ENCODE measurements around the gene CSPG4.
"Not testable (repeated sequence)": the region's sequence is repeated elsewhere in the genome, so short reads cannot be mapped to it uniquely, and the experiment has no call there.

CSPG4 gene

DNA sequence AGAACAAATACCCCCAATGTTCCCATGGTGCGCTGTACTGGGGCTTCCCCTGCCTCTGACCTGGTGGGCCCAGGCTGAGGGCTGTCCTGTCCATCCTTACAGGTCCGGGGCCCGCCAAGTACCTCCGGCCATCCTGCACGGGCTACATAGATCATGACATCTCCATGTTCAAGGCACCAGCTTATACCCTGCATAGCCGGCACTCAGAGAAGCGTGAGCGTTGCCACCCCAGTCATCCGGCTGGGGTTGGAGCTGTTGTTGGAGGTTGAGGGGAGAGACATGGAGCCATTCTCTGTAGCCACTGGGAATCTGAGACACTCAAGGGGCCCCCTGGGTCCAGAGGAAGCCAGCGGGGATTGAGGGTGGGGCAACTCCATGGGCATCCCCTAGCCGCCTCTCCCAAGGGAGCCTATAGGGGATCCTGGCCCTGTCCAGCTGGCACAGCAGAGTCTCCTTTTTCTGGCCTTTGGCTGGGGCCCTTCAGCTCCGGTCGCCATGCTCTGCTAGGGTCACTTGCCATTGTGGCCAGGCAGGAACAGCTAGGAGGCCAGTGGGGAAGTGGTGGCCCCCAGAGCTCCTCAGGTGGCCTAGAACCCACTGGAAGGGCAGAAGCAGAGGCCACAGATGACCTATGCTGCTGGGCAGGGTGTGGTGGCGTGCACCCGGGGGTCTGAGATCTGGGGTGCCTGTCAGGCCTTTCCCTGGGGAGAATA lies 12.5 kb upstream of the CSPG4 start:
- no peak for DNase-seq

DNA sequence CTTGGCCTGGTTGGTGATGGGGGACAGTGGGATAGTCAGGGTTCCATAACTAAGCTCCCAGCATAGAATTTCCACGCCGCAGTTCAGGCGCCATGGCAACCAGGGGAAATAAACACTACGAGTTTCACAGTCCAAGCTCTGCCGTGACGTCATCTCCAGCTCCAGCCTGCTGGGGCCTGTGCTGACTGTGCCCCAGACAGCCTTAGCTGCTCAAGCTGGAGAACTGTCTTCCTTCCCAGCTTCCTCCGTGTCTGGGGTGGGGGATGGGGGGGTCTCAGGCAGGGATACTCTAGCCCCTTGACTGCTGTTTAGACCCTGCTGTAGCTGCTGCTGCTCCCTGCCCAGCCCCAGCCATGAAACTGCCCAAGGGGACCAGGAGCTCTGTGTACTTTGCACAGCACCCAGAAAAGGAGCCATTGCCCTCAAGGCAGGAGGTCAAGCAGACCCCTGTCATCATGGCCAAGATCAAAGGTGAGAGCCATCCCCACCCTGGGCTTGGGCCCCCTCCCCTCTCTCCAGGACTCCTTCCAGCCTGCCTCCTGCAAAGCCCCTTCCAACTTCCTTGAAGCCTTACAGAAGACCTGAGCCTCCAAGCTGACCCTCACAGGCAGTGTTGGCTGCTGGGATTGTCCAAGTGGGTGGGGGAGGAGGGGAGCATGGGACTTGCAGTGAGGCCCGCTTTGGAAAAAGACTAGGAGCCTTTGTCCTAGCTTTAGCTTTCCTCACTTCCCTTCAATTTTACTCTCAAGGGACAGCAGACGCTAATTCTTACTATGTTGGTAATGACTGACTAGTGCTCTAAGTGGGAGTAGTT lies 11.4 kb upstream of the CSPG4 start:
- peak in 41 of 51 donors; percentile 8 to 82 (median 55) for DNase-seq

DNA sequence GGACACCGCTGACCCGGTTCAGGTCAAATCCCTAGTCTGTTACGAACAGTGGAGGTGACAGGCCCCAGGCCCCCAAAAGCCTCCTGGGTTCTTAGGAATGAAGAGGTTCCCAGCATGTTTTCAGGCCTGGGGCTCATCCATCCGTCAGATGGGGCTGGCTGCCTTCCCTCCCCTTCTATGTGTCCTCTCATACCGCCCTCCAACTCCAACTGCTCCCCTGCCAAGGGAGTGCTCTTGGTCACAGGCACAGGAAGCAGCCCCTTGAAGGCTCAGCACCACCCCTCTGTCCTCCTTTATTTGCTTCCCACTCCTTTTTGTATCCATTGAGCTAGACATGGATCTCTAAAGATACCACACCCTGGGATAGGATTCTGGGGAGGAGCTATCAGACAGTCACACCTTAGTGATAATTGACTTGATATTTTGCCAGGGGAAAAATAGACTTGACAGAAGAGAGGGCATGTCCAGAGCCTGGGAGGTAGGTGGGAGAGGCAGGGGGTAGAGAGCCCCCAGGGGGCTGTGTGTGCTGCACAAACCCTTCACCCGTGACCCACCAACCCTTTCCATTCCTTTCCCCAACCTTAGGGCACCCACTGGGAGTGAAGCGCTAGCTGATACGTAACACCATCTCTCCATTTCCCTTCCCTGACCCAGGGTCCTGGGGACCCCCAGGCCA lies 10.7 kb upstream of the CSPG4 start:
- DNase-seq: no peak

DNA sequence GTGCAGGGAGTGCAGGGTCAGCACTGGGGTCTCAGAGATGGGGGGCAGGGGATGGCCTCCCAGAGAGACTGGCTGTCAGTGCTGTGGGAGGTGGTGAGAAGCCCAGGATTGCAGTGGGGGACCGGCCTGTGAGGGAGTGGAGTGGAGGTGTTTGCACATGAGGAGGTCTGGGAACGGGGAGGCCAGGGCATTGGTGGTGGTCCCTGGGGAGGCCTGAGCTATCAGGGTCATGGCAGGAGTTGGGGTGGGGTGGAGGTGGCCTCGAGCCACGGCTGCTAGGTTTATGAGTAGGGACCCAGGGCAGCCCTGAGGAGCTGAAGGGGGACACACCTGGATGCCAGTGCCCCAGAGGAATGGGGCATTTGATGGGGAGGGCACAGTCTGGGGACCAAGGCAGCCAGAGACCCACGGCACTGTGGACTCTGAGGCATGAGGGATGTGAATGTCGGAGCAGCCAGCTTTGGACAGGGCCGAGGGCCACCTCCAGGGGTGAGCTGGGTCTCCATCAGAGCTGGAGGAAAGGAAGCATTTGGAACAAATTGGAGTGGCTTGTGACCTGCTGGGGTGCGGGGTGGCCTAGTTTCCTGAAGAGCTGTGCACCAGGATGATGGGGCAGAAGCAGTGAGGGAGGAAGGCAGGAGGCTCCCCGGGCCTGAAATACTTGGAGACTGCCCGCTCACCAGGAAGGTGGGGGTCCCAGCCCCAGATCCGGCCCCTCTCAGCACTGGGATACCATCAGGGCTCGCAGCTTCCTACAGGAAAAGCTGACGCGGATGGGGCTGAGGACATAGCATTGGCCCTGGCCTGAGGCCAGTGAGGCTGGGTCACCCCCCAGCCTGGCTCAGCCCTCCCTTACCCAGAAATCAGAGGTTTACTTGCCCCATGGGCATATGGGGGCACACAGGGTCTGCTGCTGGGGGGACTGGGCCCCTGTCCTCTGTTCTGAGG lies 9.5 kb upstream of the CSPG4 start:
- DNase-seq: no peak

DNA sequence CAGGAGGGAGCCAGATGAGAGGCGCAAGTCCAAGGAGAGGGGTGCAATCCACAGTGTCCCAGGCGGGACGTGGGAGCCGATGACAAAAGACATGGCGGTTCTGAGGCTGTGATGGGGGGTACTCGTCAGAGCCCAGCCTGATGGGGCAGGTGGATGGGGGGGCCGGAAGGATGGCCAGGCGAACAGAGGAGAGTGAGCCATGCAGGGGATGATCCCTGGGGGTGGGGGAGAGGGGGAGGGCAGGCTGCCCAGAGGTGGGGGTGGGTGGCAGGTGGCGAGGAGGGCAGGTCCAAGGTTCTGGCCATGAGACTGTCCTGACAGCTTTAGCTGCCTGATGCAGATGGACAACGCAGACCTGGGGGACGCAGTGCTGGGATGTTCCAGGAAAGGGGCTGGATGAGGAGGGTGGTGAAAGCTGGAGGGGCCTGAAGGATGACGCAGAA lies 8.9 kb upstream of the CSPG4 start:
- DNase-seq: no peak

DNA sequence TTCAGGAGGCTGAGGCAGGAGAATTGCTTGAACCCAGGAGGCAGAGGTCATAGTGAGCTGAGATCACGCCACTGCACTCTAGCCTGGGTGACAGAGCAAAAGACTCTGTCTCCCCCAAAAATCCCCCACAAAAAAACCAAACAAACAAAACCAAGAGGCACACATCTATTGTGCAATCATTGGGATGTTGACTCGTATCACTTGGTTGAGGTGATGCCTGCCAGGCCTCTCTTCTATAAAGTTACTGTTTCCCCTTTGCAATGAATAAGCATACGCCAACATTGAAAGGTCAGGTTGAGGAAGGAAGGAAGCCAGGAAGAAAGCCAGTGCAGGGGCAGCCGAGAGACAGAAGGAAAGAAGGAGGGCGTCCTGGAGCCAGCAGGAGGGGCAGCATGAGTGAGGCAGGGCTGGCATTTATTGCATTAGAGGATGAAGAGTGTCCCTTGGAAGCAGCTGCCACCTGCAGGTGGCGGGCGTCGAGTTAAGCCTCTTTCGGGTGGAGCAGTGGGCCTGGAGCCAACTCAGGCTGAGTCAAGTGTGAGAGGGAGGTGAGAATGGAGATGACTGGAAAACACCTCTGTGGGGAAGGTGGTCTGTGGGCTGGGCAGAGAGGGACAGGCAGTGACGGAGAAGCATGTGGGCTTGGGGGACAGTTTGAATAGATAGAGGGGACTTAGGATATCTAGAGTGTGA lies 8.3 kb upstream of the CSPG4 start:
- DNase-seq: peak in 2 of 51 donors; percentile 16 to 69

DNA sequence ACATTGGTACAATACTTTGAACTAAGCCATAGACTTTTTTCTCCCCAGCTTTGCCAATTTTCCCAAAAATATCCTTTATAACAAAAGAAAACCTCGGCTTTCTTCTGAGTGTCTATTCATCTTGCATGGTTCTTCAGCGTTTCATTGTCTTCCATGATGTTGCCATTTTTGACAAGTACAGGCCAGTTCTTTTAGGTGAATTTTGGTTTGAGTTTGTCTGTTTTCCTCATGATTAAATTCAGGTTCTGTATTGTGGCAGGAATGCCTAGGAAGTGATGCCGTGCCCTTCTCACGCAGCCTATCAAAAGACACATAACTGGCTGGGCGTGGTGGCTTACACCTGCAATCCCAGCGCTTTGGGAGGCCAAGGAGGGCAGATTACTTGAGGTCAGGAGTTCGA lies 7.6 kb upstream of the CSPG4 start:
- no peak for DNase-seq

DNA sequence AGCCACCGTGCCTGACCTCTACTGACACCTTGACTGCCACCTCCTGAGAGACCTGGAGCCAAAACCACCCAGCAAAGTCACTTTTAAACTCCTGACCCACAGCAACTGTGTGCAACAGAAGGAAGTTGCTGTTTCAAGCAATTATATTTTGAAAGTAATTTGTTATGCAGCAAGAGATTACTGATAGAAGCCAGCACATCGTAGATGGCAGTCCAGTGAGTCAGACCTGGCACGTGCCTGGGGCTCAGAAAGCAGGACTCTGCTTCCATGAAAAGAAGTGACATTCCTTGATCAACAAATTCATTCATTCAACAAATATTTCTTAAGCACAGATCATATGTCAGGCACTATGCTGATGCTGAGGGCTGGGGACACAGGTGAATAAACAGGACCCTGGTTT lies 5.7 kb upstream of the CSPG4 start:
- DNase-seq: no peak

DNA sequence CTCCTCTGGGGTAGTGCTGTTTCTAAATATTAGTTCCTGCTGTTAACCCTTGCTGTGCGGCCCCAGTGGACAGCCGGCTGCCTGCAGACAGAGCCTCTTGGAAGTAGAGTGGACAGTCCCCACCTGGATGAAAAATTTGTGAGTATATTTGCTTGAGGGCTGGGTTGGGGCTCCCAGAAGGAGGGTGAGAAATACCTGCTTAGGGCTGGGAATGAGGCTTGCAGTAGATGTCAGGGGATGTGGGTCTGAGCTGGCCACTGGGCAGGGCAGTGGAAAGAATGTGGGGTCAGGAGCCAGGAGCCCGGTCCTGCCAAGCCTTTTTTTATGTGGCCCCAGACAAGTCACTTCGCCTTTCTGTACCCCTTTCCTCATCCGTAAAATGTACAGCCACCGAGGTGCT lies 4.4 kb upstream of the CSPG4 start:
- not testable (repeated sequence) for DNase-seq

DNA sequence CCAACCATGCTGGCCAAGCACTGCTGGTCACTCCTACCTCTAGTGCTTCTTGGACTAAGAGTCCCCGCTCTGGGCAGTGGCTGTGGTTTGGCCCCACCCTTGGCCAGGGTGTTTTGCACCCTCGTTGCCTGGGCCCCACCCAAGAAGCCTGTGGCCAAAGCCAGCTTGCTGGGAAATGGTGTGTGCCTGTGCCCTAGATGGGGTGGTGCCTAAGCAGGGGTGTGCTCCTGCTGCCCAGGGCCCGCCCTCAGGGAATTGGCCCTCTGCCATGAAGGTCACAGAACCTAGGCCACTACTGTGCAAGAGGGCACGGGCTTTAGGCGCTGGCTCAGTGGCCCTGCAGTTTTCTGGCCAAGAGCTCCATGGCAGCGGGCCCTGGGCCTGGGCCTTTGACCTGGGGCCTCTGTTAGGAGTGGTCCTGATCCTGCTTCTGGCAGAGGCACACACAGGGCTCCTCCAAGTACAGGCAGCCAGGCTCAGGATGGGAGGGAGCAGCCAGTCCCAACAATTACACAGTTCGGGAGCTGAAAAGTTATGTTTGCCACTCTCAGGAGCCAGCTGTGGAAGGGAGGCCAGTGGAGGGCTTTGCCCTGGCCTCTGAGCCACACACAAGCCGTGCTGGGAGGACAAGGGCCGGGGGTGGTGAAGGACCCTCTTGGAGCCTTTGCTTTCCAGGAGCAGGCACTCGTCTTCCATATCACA lies 3.8 kb upstream of the CSPG4 start:
- DNase-seq: not testable (repeated sequence)

DNA sequence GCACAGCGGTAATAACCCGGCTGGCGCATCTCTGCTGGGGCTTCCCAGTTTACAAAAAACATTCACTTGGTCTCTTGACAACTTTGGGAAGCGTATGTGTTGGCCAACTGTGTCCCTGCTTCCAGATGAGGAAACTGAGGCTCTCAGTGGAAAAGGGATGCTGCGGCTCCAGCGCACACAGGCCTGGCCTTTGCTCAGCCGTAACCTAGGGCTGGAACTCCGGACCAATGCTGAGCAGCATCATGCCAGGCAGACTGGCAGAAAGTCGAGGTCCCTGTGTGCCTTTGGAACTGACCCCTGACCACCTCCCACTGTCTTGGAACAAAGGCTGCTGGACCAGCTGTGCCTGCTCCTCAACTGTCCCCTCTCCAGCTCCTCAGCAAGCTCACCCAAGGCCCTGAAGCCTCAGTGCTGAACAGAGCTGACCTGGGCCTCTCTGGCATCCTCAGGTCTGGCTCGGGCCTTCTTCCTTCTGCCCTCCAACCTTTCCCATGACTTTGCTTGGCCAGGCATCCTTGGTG lies 2.7 kb upstream of the CSPG4 start:
- DNase-seq: not testable (repeated sequence)

DNA sequence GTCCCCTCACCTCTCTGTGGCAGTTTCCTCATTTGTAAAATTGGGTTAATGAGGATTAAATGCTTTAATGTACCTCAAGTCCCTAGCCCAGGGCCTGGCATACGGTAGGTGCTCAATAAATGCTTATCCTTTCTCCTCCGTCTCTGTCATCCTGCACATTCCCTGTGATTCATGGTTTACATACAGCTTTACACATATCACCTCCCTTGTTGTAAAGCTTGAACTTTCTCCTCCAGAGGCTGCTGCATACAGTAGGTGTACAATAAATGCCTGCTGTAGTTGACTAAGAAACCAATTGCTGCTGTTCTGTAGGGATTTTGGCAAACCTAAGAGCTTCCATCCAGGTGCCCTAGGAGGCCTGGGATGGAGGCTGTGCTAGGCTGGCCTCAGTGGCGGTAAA lies 1.5 kb upstream of the CSPG4 start:
- DNase-seq: no peak

DNA sequence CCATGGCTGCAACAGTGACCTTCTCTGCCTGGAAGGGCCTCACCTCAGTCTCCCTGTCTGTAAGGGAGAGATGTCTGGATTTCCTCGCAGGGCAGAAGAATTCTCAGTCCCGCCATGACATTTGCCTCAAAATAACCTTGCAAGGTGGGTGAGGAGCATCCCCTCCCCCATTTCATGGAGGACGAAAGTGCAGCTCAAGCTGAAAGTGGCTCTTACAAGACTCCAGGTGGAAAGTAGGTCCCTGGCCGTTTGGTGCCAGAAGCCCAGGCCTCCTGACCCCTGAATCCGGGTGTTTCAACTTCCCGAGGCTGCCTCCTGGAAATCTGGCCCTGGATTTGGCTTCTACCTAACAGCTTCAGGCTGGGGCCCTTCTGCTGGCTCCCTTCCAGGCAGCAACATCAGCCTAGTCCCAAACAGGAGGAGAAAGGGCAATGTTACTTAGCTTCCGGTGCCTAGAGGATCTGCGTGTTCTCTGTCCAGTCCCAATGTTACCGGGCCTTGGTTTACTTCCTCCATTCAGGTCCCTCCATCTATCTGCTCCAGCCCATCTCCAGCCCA lies 769 bp upstream of the CSPG4 start:
- DNase-seq: no peak

DNA sequence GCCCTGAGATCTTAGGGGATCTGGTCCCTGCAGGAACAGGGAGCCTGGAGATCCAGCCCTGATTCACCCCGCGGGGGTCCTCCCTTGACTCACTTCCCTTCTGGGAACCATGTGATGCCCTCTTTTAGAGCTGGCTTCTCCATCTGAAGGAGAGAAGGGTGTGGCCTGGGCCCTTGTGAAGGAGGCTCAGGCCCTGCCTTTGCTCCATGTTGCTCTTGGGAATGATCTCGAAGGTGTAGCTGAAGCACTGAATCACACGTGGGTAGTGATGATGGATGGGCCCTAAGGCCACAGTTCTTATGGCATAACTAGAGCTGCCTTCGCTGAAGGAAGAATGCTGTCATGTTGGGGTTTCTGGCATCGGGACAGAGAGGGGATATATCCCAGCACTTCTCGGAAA lies 1.2 kb downstream of the CSPG4 start:
- not testable (repeated sequence) for DNase-seq

DNA sequence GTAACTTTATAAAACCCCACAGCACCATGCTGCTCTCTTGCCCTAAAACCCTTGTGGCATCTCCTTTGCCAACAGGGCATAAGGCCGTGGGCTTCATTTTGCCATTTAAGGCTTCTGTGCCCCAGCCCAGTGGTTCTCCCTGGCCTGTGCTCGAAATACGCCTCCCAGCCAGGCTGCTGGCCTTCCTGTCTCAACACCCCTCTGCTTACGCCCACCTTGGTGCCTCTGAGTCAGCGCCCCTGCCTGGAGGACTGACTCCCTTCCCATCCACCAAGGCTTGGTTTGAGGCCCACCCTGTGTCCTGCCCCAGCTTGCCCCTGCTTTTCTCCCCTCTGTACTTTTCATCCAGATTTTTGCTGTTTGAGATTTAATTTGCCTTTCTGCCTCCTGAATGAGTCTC lies 1.8 kb downstream of the CSPG4 start:
- DNase-seq: not testable (repeated sequence)

DNA sequence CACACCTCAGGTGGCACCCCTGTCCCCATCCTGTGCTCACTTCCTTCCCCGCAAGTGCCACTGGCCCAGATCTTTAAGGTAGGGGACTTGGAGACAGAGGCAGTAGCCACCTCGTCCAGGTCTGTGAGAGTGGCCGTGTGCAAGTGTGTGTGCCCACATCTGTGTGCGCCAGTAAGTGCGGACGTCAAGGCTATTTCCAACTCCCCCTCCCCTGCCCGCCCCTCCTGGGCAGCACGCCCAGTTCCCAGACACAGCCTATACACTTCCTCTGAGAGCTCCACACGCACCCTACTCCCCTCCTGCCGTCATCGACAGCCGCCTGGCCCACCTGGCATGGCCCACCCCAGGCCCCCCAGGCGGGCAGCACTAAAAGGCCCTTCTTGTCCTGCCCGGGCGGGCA lies 3.2 kb downstream of the CSPG4 start:
- peak in 15 of 51 donors; percentile 12 to 55 (median 28) for DNase-seq

DNA sequence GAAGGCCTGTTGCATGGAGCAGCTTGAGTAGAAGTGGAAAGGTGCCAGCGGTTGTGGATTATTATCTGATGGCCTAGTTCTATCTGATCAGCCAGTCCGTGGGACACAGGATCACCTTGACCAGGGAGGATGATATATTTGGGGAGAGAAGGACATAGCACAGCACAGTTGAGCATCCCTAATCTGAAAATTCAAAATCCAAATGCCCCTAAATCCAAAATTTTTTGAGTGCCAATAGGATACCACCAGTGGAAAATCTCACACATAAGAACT lies 6.0 kb downstream of the CSPG4 start:
- no peak for DNase-seq

DNA sequence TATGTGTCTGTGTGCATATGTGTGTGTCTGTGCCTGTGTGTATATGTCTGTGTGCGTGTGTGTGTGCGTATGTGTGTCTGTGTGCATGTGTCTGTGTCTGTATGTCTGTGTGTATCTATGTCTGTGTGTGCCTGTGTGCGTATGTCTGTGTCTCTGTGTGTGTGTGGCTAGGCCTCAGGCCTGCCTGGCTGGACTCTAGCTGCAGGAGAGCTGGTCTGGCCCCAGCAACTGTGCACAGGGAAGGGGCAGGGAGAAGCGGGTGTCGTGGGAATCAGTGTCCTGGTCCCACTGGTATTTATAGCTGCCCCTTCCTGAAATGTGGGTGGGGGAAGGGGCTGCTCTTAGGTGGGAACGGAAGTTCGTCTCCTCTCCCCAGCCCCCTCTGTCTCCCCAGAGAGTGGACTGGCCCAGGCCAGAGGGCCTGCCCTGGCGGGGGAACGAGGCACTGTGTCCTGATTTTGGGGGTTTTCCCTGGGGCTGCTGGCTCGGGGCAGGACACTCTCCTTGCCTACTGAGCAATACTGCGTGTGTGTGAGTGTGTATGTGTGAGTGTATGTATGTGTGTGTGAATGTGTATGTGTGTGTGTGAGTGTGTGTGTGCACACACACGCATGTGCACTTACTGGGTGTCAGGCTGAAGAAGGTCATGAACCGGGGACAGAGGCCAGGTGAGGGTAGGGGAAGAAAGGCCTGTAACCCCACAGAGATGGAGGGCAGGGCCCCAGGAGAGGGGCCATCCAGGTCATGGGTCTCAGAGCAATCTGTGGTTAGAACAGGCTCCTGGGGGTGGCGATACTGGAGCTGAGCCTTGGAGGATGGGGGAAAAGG lies 6.6 kb downstream of the CSPG4 start:
- DNase-seq: no peak

DNA sequence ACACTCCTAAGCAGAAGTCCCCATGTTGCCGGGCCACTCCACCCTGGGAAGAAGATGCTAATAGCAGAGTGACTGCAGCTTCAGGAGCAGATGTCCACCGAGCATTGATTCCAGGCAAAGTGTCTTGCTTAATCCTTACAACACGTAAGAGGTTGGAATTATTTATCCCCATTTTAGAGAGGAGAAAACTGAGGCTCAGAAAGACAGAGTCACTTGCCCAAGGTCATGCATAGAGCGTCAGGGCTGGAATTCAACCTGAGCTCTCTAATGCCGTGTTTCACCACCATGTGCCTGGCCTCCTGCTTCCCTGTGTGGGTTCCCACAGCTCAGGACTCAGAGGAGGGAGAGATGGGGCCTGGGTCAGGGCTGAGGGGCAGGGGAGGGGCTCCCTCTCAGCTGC lies 7.3 kb downstream of the CSPG4 start:
- not testable (repeated sequence) for DNase-seq

Measured in hypothalamus (tissue), 51 donors.